Inferior parietal cortex (tissue), 1 donor: Measurements from ENCODE around the gene FCRLB.
"Not testable (repeated sequence)": the region's sequence is repeated elsewhere in the genome, so short reads cannot be mapped to it uniquely, and the experiment has no call there.

ENCODE experiments used
- DNase-seq: peaks from one replicate; pipeline ENCODE4 v3.0.0-alpha.2; 2016; ENCODE audit errors: extremely low spot score

FCRLB gene

GRCh38 chr1:161719325-161719611 lies 2.1 kb upstream of the FCRLB start:
- no peak for DNase-seq

- no peak for DNase-seq
Measured at GRCh38 chr1:161720422-161720821, 922 bp upstream of the FCRLB start.

- no peak for DNase-seq
Measured at GRCh38 chr1:161721738-161722343, 497 bp downstream of the FCRLB start.

- no peak for DNase-seq
Measured at GRCh38 chr1:161722406-161722805, 1.1 kb downstream of the FCRLB start.

- DNase-seq = no peak
Measured at GRCh38 chr1:161723459-161724141, 2.3 kb downstream of the FCRLB start.

GRCh38 chr1:161725258-161725907 lies 4.0 kb downstream of the FCRLB start:
- not testable (repeated sequence) for DNase-seq

- DNase-seq = peak; percentile 45
Measured at GRCh38 chr1:161725908-161726472, 4.6 kb downstream of the FCRLB start.

- DNase-seq = peak; percentile 43
Measured at GRCh38 chr1:161726473-161727255, 5.3 kb downstream of the FCRLB start.

- DNase-seq = peak; percentile 36
Measured at GRCh38 chr1:161727256-161727924, 6.0 kb downstream of the FCRLB start.

- no peak for DNase-seq
Measured at GRCh38 chr1:161728376-161729226, 7.3 kb downstream of the FCRLB start.

- DNase-seq = no peak
Measured at GRCh38 chr1:161730050-161730564, 8.8 kb downstream of the FCRLB start.

GRCh38 chr1:161731241-161731640 lies 9.9 kb downstream of the FCRLB start:
- no peak for DNase-seq

- no peak for DNase-seq
Measured at GRCh38 chr1:161731981-161732718, 10.8 kb downstream of the FCRLB start.

- DNase-seq = no peak
Measured at GRCh38 chr1:161733526-161733925, 12.2 kb downstream of the FCRLB start.

GRCh38 chr1:161735837-161736236 lies 14.5 kb downstream of the FCRLB start:
- DNase-seq = no peak

- no peak for DNase-seq
Measured at GRCh38 chr1:161736335-161736969, 15.1 kb downstream of the FCRLB start.

GRCh38 chr1:161737625-161738024 lies 16.3 kb downstream of the FCRLB start:
- DNase-seq = no peak

- DNase-seq = peak; percentile 47
Measured at GRCh38 chr1:161738627-161739287, 17.4 kb downstream of the FCRLB start.
